ENCODE measurements around the gene HIGD1A. TPM values are rescaled to one million over a fixed set of nuclear protein-coding genes. Genes with fewer than 3 reads are reported as not detected.

The HIGD1A gene
- total RNA-seq, 1 experiment from 2014 or later: 154 TPM

DNA sequence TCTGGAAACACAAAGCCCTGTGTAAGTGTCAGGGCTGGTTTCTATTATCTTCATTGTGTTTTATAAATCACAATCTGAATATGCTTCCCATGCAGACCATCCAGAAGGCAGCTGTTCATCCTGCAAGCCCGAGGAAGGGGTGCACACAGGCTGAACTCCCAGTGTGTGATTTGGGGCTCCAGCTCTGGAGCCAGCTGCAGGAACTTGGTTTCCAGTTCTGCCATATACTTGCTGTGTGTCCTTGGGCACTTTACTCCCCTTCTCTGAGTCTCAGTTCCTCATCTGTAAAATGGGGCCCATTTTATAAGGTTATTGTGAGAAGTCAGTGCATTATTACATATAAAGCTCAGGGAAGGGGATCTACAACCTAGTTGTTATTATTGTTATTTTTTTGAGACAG, 48.8 kb upstream of the HIGD1A start:
- Histone ChIP-seq H3K4me1 (ENCODE audit: insufficient read depth, low read length) (no peaks in the 10 kb centered on the region), H3K36me3 (ENCODE audit: low read depth, low read length) (no peaks in the 10 kb centered on the region), H3K27me3 (ENCODE audit: low read length) (no peaks in the 10 kb centered on the region), H3K27ac (ENCODE audit: low read length) (no peak overlapping the region), H3F3A (ENCODE audit: low read length, unreplicated experiment) (no peaks in the 10 kb centered on the region), H3K79me2 (ENCODE audit: low read length) (no peaks in the 10 kb centered on the region), H3K4me3 (ENCODE audit: low read length) (no peak overlapping the region), H3K9me3 (ENCODE audit: low read length) (no peaks in the 10 kb centered on the region), H3K4me2 (ENCODE audit: low read length) (no peak overlapping the region), H3K9me2 (replicated peaks; ENCODE audit: low read length) (no peaks in the 10 kb centered on the region), H3K9ac (ENCODE audit: low read length) (no peak overlapping the region), H4K20me1 (ENCODE audit: low read length) (no peaks in the 10 kb centered on the region), H2AFZ (ENCODE audit: low read length) (no peak overlapping the region)
- ChIA-PET POLR2A (ENCODE audit: unreplicated experiment) (no interaction called here), CTCF (no interaction called here)
- DNase-seq: no peak
- no peak for ATAC-seq
- BruUV-seq (replicated peaks): no TSS peak
- intact Hi-C loops (cut with micrococcal nuclease): no loop called here
- TF ChIP-seq CTCF (conservative IDR thresholded peaks at IDR 0.05; ENCODE audit: low read depth, low read length) (no peak), EZH2phosphoT487 (IDR thresholded peaks at IDR 0.05; ENCODE audit: borderline replicate concordance, low read length) (no peak), EZH2 (IDR thresholded peaks at IDR 0.05; ENCODE audit: low read length, unreplicated experiment) (no peak)

DNA sequence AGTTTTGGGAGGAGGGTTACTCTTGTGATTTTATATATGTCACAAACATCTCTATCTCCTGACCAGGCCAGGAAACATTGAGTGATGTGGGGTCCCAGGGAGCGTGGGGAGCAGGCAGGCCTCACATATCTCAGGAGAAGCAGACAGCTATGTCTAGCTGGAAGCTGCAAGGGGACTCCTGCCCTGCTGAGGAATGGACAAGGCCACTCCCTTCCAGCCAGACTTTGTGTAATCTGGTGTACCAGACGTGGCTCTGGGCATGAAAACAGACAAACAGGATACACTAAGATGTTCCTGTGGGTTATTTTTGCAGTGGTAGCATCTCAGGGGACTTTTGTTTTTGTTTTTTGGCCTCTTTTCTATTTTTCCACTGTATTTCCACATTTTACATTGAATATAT, 48.2 kb upstream of the HIGD1A start:
- Histone ChIP-seq H3K79me2 (ENCODE audit: low read length) (no peaks in the 10 kb centered on the region), H3F3A (ENCODE audit: low read length, unreplicated experiment) (no peaks in the 10 kb centered on the region), H3K4me2 (ENCODE audit: low read length) (no peak overlapping the region), H3K4me3 (ENCODE audit: low read length) (no peak overlapping the region), H3K36me3 (ENCODE audit: low read depth, low read length) (no peaks in the 10 kb centered on the region), H2AFZ (ENCODE audit: low read length) (no peak overlapping the region), H3K9ac (ENCODE audit: low read length) (no peak overlapping the region), H3K9me2 (replicated peaks; ENCODE audit: low read length) (no peaks in the 10 kb centered on the region), H3K4me1 (ENCODE audit: insufficient read depth, low read length) (no peaks in the 10 kb centered on the region), H4K20me1 (ENCODE audit: low read length) (no peaks in the 10 kb centered on the region), H3K27ac (ENCODE audit: low read length) (no peak overlapping the region), H3K27me3 (ENCODE audit: low read length) (no peaks in the 10 kb centered on the region), H3K9me3 (ENCODE audit: low read length) (no peaks in the 10 kb centered on the region)
- ATAC-seq (no peak; the same call in 1 of the 2 replicates), DNase-seq (no peak)
- BruUV-seq (replicated peaks): no TSS peak
- CTCF ChIA-PET: no interaction called here
- TF ChIP-seq CTCF (conservative IDR thresholded peaks at IDR 0.05; ENCODE audit: low read depth, low read length) (no peak), EZH2phosphoT487 (IDR thresholded peaks at IDR 0.05; ENCODE audit: borderline replicate concordance, low read length) (no peak), EZH2 (IDR thresholded peaks at IDR 0.05; ENCODE audit: low read length, unreplicated experiment) (no peak)
- intact Hi-C loops (cut with micrococcal nuclease): no loop called here
- POLR2A ChIA-PET (ENCODE audit: unreplicated experiment): no interaction called here

- H3K27ac ChIP-seq (ENCODE audit: low read length): no peak overlapping the region
- H4K20me1 ChIP-seq (ENCODE audit: low read length): no peaks in the 10 kb centered on the region
- no peaks in the 10 kb centered on the region for H3K9me2 ChIP-seq (replicated peaks; ENCODE audit: low read length)
- no peak overlapping the region for H2AFZ ChIP-seq (ENCODE audit: low read length)
- H3K79me2 ChIP-seq (ENCODE audit: low read length): no peaks in the 10 kb centered on the region
- DNase-seq (peak; percentile 24), ATAC-seq (no peak; the same call in 1 of the 2 replicates)
- TF ChIP-seq EZH2phosphoT487 (IDR thresholded peaks at IDR 0.05; ENCODE audit: borderline replicate concordance, low read length) (no peak), CTCF (conservative IDR thresholded peaks at IDR 0.05; ENCODE audit: low read depth, low read length) (no peak), EZH2 (IDR thresholded peaks at IDR 0.05; ENCODE audit: low read length, unreplicated experiment) (no peak)
- BruUV-seq (replicated peaks): no TSS peak
- ChIA-PET CTCF (interaction anchor here (0.6 kb wide), 1 partner anchor 12 kb away, joined by 3 read pairs; no protein-coding TSS in a partner anchor), POLR2A (ENCODE audit: unreplicated experiment) (no interaction called here)
- no peaks in the 10 kb centered on the region for H3F3A ChIP-seq (ENCODE audit: low read length, unreplicated experiment)
- no peak overlapping the region for H3K4me3 ChIP-seq (ENCODE audit: low read length)
- no peak overlapping the region for H3K9ac ChIP-seq (ENCODE audit: low read length)
- H3K27me3 ChIP-seq (ENCODE audit: low read length): no peaks in the 10 kb centered on the region
- no peaks in the 10 kb centered on the region for H3K36me3 ChIP-seq (ENCODE audit: low read depth, low read length)
- H3K9me3 ChIP-seq (ENCODE audit: low read length): no peaks in the 10 kb centered on the region
- H3K4me2 ChIP-seq (ENCODE audit: low read length): no peak overlapping the region
- intact Hi-C loops (cut with micrococcal nuclease): no loop called here
- H3K4me1 ChIP-seq (ENCODE audit: insufficient read depth, low read length): no peaks in the 10 kb centered on the region
These were observed 47.0 kb upstream of the HIGD1A start for GRCh38 chr3:42851228-42851834.

Data from PC-3 (cell line).